GM12878 (cell line): ENCODE data around the gene ANKRD55. TPM values are rescaled to one million over a fixed set of nuclear protein-coding genes. Genes with fewer than 3 reads are reported as not detected.
"Not testable (repeated sequence)": the region's sequence is repeated elsewhere in the genome, so short reads cannot be mapped to it uniquely, and the experiment has no call there.

Source experiments
- ATAC-seq: fragments of 200-7000 bp; cut with Tn5 transposase; 3 replicates; pipeline ENCODE4 v1.9.1; 2020; ENCODE audit warnings: mild to moderate bottlenecking, moderate library complexity
- BruUV-seq: library from RNA; stranded (reverse); fragments of 400-500 nt; replicated peaks from 2 replicates; lab custom pipeline; 2021; lab: Mats Ljungman, UMichigan
- CTCF ChIA-PET: fragments of 300-600 bp; sonication (Branson Sonifier 250); formaldehyde crosslinking; extraction: SDS; loops from one replicate; lab custom pipeline; 2021; ENCODE audit warnings: inconsistent platforms; lab: Yijun Ruan, JAX
- POLR2A ChIA-PET: fragments of 350-600 bp; formaldehyde crosslinking; extraction: SDS; loops from one replicate; lab custom pipeline; 2021; ENCODE audit warnings: inconsistent platforms; lab: Charles Lee
- RAD21 ChIA-PET: fragments of 300-600 bp; sonication (Branson Sonifier 250); formaldehyde crosslinking; loops from one replicate; lab custom pipeline; 2023; ENCODE audit warnings: antibody characterized with exemption; ENCODE audit not compliant: unreplicated experiment; lab: Charles Lee
- SMC1A ChIA-PET: fragments of 300-600 bp; sonication (Branson Sonifier 250); formaldehyde crosslinking; loops from one replicate; lab custom pipeline; 2023; ENCODE audit not compliant: unreplicated experiment, uncharacterized antibody; lab: Charles Lee
- DNase-seq: peaks from one replicate; pipeline ENCODE4 v3.0.0-alpha.2; 2011; ENCODE audit warnings: low read depth, low spot score
- FAIRE-seq: peaks from 3 replicates; lab custom pipeline; 2011; peaks lifted over from hg19 to GRCh38; lab: Jason Lieb, UNC
- H2AFZ ChIP-seq: 2 replicates; pipeline ENCODE4 v1.6.0; 2011; ENCODE audit warnings: low read depth, low read length, control low read depth; ENCODE audit not compliant: control insufficient read depth
- H3K27ac ChIP-seq: 2 replicates; pipeline ENCODE4 v1.5.1; 2011; ENCODE audit warnings: control low read depth; ENCODE audit not compliant: control insufficient read depth, insufficient read depth
- H3K27me3 ChIP-seq, 2 experiments: replicated peaks in 1 of 2; 2 replicates each; pipeline versions ENCODE4 v1.6.0 to v1.6.1; 2011; ENCODE audit warnings: low read length in 1 of 2; ENCODE audit not compliant: control insufficient read depth in 2 of 2, insufficient read depth in 2 of 2
- H3K36me3 ChIP-seq, 2 experiments: 2 replicates each; pipeline ENCODE4 v1.5.1; 2011; ENCODE audit warnings: low read length in 1 of 2; ENCODE audit not compliant: control insufficient read depth in 2 of 2, insufficient read depth in 2 of 2
- H3K4me1 ChIP-seq: 2 replicates; pipeline ENCODE4 v1.6.1; 2011; ENCODE audit warnings: mild to moderate bottlenecking, low read length, moderate library complexity, mixed read lengths; ENCODE audit not compliant: control insufficient read depth, insufficient read depth
- H3K4me2 ChIP-seq: 2 replicates; pipeline ENCODE4 v1.6.0; 2011; ENCODE audit warnings: control low read depth; ENCODE audit not compliant: control insufficient read depth, insufficient read depth
- H3K4me3 ChIP-seq: fragments of 200-600 bp; sonication (generic); 2 replicates; pipeline ENCODE4 v1.5.1; 2016
- H3K79me2 ChIP-seq: 2 replicates; pipeline ENCODE4 v1.6.0; 2011; ENCODE audit warnings: low read length; ENCODE audit not compliant: control insufficient read depth, insufficient read depth
- H3K9ac ChIP-seq: 2 replicates; pipeline ENCODE4 v1.8.0; 2011; ENCODE audit warnings: low read length, control low read depth, mixed read lengths; ENCODE audit not compliant: control insufficient read depth, insufficient read depth
- H3K9me3 ChIP-seq: replicated peaks from 3 replicates; pipeline ENCODE4 v1.5.1; 2011; ENCODE audit warnings: mild to moderate bottlenecking, low read length; ENCODE audit not compliant: control insufficient read depth, insufficient read depth
- H4K20me1 ChIP-seq: 2 replicates; pipeline ENCODE4 v1.6.0; 2011; ENCODE audit not compliant: control insufficient read depth, insufficient read depth
- DPF2 ChIP-seq: fragments of 450-650 bp; IDR thresholded peaks from 2 replicates; pipeline ENCODE4 v1.6.1; 2017; ENCODE audit warnings: mild to moderate bottlenecking
- NFXL1 ChIP-seq: fragments of 450-650 bp; IDR thresholded peaks from 2 replicates; pipeline ENCODE4 v1.6.1; 2017; ENCODE audit warnings: antibody characterized with exemption, mild to moderate bottlenecking, borderline replicate concordance
- NFYB ChIP-seq: IDR thresholded peaks from 2 replicates; pipeline ENCODE4 v1.6.1; 2011; ENCODE audit warnings: low read depth, mild to moderate bottlenecking, low read length, improper control_type of control experiment, moderate library complexity; ENCODE audit not compliant: insufficient read depth
- POLR2A ChIP-seq: IDR thresholded peaks from 2 replicates; pipeline ENCODE4 v1.6.1; 2011; ENCODE audit warnings: low read depth, mild to moderate bottlenecking, low read length
- RB1 ChIP-seq: fragments of 450-650 bp; formaldehyde crosslinking; IDR thresholded peaks from 2 replicates; pipeline ENCODE4 v1.6.1; 2017; ENCODE audit warnings: mild to moderate bottlenecking, borderline replicate concordance
- RFX5 ChIP-seq: IDR thresholded peaks from 2 replicates; pipeline ENCODE4 v1.6.1; 2011; ENCODE audit warnings: low read depth, low read length, improper control_type of control experiment
- ZNF217 ChIP-seq: fragments of 450-650 bp; IDR thresholded peaks from 2 replicates; pipeline ENCODE4 v1.6.1; 2017; ENCODE audit warnings: antibody characterized with exemption, mild to moderate bottlenecking
- ZSCAN29 ChIP-seq: fragments of 450-650 bp; IDR thresholded peaks from 2 replicates; pipeline ENCODE4 v1.6.1; 2017; ENCODE audit warnings: mild to moderate bottlenecking, moderate library complexity
- ZZZ3 ChIP-seq: IDR thresholded peaks from 2 replicates; pipeline ENCODE4 v1.6.1; 2011; ENCODE audit warnings: low read depth; ENCODE audit not compliant: control insufficient read depth, insufficient read length
- WGBS: methylation state at CpG from one replicate; pipeline ENCODE4 v1.1.6; 2016; ENCODE audit warnings: low lambda C conversion rate; ENCODE audit not compliant: insufficient replicate concordance, insufficient coverage; ENCODE audit errors: missing lambda C conversion rate; 5-methylcytosine and 5-hydroxymethylcytosine counted together
- in situ Hi-C: fragments of 300-500 bp; cut with MboI; formaldehyde crosslinking; loops from 9 replicates; pipeline ENCODE4 v1.14.3; 2018; ENCODE audit warnings: mixed read lengths
- intact Hi-C: fragments of 100-400 bp; cut with micrococcal nuclease; formaldehyde crosslinking; loops from one replicate; pipeline ENCODE4 v1.14.2; 2022; ENCODE audit not compliant: unreplicated experiment
- polyA plus RNA-seq, 11 experiments: library from polyadenylated mRNA; depleted of rRNA in 4 of 11; unstranded in 6 of 11; stranded (reverse) in 5 of 11; fragments of >200 nt; fragmentation: Nextera tagmentation in 4 of 11; fragmentation: Illumina TruSeq in 1 of 11; extraction: Ambion mirVana in 4 of 11; extraction: Trizol in 1 of 11; gene quantifications; 1 replicate in 1 of 11; 2 replicates in 10 of 11; pipeline versions ENCODE4 v1.2.1 to v1.2.3, GENCODE V29; 2011 to 2016; ENCODE audit warnings: inconsistent platforms in 2 of 11, missing spikeins in 2 of 11, low read depth in 1 of 11
- total RNA-seq, 4 experiments: library from RNA; depleted of rRNA in 3 of 4; stranded (reverse); fragments of >200 nt in 3 of 4; fragmentation: Illumina TruSeq in 1 of 4; extraction: Trizol in 1 of 4; gene quantifications; 2 replicates each; pipeline versions ENCODE4 v1.2.1 to v1.2.3, GENCODE V29; 2013 to 2021
- TF ChIP-seq, protein P1 (sequence below): fragments of 450-650 bp; IDR thresholded peaks from 2 replicates; pipeline ENCODE4 v1.6.1; 2017; ENCODE audit warnings: low read depth, mild to moderate bottlenecking, moderate library complexity
- TF ChIP-seq, protein P2 (sequence below): fragments of 450-650 bp; formaldehyde crosslinking; IDR thresholded peaks from 2 replicates; pipeline ENCODE4 v1.5.0; 2022; ENCODE audit warnings: mild to moderate bottlenecking, missing genetic modification characterization
- TF ChIP-seq, protein P3 (sequence below): fragments of 150-350 bp; IDR thresholded peaks from 2 replicates; pipeline ENCODE4 v1.6.1; 2014; ENCODE audit warnings: mild to moderate bottlenecking, low read depth, low read length

ANKRD55 gene
- total and polyA plus RNA-seq, 10 of the 15 experiments (the other 5 are each of a cell fraction or from before 2014, with no cell fraction given): 0.04 TPM; not detected in 9

DNA sequence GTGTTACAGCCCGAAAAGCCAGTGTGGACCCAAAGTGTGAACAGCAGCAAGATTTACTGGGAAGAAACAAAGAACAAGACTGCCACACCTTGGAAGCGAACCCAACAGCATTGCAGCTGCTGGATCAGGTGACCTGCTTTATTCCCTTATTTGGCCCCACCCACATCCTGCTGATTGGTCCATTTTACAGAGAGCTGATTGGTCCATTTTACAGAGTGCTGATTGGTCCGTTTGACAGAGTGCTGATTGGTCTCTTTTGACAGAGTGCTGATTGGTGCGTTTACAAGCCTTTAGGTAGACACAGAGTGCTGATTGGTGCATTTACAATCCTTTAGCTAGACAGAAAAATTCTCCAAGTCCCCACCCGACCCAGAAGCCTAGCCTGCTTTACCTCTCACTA lies 16.0 kb upstream of the ANKRD55 start:
- BruUV-seq, CTCF ChIA-PET: not testable (repeated sequence)
- intact Hi-C loops: loop anchor here (2.0 kb wide), 1 partner anchor 16 kb away; the partner anchor contains the start of gene ANKRD55

DNA sequence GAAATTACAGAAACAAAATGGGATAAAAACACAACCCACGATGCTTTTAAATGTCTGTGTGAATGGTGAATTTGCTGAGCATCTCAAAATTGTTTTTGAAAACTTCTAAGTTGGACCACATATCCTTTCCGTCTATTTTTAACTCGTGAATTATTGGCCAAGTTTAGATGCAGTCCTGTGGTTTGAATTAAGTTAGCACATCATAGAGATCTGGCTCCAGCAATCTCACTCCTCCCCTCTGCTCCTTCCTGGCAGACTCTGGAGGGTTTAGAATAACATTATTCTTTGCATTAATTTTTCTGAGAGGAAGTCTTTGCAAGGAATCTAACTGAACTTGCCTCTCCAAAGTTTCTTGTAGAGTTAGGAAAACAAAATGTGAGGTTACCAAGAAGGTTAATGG lies 14.5 kb upstream of the ANKRD55 start:
- DNase-seq: no peak
- H3K4me3 ChIP-seq: no peak overlapping the region
- no peak overlapping the region for H3K27ac ChIP-seq
- H4K20me1 ChIP-seq: no peaks in the 10 kb centered on the region
- H3K4me2 ChIP-seq: no peak overlapping the region
- H2AFZ ChIP-seq: no peak overlapping the region
- intact Hi-C loops (no loop called here), in situ Hi-C loops (no loop called here)
- RAD21 ChIA-PET: no interaction called here
- WGBS: 21% methylated on average over 3 of the region's 3 CpGs
- CTCF ChIA-PET: no interaction called here
- H3K27me3 ChIP-seq: no peaks in the 10 kb centered on the region; a peak in 1 of 4 replicates
- peaks cover 2% of the 10 kb centered on the region; the same call in 1 of the 3 replicates for H3K9me3 ChIP-seq
- FAIRE-seq: no peak
- BruUV-seq: no TSS peak
- POLR2A ChIA-PET: no interaction called here
- no peaks in the 10 kb centered on the region for H3K79me2 ChIP-seq
- no peaks in the 10 kb centered on the region for H3K4me1 ChIP-seq
- no peak for ATAC-seq
- SMC1A ChIA-PET: no interaction called here
- no peak for TF ChIP-seq DPF2
- TF ChIP-seq, protein P1, sequence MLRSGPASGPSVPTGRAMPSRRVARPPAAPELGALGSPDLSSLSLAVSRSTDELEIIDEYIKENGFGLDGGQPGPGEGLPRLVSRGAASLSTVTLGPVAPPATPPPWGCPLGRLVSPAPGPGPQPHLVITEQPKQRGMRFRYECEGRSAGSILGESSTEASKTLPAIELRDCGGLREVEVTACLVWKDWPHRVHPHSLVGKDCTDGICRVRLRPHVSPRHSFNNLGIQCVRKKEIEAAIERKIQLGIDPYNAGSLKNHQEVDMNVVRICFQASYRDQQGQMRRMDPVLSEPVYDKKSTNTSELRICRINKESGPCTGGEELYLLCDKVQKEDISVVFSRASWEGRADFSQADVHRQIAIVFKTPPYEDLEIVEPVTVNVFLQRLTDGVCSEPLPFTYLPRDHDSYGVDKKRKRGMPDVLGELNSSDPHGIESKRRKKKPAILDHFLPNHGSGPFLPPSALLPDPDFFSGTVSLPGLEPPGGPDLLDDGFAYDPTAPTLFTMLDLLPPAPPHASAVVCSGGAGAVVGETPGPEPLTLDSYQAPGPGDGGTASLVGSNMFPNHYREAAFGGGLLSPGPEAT: no peak
- no peak for TF ChIP-seq RFX5
- TF ChIP-seq ZSCAN29: no peak
- TF ChIP-seq NFXL1: no peak
- TF ChIP-seq, protein P2, sequence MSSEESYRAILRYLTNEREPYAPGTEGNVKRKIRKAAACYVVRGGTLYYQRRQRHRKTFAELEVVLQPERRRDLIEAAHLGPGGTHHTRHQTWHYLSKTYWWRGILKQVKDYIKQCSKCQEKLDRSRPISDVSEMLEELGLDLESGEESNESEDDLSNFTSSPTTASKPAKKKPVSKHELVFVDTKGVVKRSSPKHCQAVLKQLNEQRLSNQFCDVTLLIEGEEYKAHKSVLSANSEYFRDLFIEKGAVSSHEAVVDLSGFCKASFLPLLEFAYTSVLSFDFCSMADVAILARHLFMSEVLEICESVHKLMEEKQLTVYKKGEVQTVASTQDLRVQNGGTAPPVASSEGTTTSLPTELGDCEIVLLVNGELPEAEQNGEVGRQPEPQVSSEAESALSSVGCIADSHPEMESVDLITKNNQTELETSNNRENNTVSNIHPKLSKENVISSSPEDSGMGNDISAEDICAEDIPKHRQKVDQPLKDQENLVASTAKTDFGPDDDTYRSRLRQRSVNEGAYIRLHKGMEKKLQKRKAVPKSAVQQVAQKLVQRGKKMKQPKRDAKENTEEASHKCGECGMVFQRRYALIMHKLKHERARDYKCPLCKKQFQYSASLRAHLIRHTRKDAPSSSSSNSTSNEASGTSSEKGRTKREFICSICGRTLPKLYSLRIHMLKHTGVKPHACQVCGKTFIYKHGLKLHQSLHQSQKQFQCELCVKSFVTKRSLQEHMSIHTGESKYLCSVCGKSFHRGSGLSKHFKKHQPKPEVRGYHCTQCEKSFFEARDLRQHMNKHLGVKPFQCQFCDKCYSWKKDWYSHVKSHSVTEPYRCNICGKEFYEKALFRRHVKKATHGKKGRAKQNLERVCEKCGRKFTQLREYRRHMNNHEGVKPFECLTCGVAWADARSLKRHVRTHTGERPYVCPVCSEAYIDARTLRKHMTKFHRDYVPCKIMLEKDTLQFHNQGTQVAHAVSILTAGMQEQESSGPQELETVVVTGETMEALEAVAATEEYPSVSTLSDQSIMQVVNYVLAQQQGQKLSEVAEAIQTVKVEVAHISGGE (CRISPR knock-in tag): no peak
- no peak for TF ChIP-seq ZZZ3
- TF ChIP-seq ZNF217: no peak
- no peak for TF ChIP-seq POLR2A
- TF ChIP-seq, protein P3, sequence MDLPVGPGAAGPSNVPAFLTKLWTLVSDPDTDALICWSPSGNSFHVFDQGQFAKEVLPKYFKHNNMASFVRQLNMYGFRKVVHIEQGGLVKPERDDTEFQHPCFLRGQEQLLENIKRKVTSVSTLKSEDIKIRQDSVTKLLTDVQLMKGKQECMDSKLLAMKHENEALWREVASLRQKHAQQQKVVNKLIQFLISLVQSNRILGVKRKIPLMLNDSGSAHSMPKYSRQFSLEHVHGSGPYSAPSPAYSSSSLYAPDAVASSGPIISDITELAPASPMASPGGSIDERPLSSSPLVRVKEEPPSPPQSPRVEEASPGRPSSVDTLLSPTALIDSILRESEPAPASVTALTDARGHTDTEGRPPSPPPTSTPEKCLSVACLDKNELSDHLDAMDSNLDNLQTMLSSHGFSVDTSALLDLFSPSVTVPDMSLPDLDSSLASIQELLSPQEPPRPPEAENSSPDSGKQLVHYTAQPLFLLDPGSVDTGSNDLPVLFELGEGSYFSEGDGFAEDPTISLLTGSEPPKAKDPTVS: no peak
- TF ChIP-seq RB1: no peak
- H3K9ac ChIP-seq: no peak overlapping the region
- no peaks in the 10 kb centered on the region for H3K36me3 ChIP-seq

More for the DNA sequence above, 16.0 kb upstream of the ANKRD55 start:
- DNase-seq, in situ Hi-C loops, POLR2A ChIA-PET, RAD21 ChIA-PET, H3K36me3 ChIP-seq, H3K27me3 ChIP-seq, H3K9me3 ChIP-seq, ATAC-seq, FAIRE-seq, H3K27ac ChIP-seq, H3K4me3 ChIP-seq, H3K4me1 ChIP-seq, H2AFZ ChIP-seq, H3K9ac ChIP-seq, H3K79me2 ChIP-seq, H4K20me1 ChIP-seq, H3K4me2 ChIP-seq: not testable (repeated sequence)
- peak; percentile 82 for TF ChIP-seq NFYB
- WGBS: 41% methylated on average over 5 of the region's 5 CpGs
- SMC1A ChIA-PET: interaction anchor here (1.2 kb wide), 1 partner anchor 314 kb away, joined by 3 read pairs; no protein-coding TSS in a partner anchor
